ENCODE data around the gene SLC5A2.

Gene SLC5A2

DNA sequence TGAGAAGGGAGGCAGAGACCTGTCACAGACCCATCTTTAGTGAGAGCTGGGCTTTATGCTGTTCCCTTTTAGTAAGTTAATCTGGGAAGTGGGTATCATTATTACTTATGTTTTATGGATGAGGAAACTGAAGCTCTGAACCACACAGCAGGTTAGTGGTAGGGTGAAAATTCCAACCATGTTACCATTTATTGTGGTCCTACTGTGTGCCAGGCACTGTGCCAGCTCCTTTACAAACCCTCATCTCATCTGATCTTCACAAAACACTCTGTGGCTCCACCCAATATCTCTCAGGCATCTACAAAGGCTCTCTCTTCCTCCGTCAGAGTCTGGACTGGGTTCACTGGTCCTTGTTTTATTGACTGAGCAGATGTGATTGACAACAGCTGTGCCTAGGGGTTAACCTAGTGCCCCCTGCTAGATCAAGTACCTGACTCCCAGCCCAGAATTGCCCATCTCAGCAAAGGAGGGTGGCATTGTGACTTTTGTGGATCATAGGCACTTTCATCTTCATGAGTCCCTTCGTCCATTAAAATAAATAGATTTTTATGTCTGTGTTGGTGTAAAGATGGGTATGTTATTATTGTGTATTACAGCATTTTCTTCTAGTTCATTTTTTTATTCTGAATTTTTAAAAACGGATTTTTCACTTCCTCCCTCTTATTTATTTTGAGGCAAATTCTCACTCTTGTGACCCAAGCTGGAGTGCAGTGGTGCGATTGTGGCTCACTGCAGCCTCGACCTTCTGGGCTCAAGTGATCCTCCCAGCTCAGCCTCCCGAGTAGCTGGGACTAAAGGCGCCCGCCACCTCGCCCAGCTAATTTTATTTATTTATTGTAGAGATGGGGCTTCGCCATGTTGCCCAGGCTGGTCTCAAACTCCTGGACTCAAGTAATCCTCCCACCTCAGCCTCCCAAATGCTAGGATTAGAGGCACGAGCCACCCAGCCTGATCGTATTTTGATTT lies 7.9 kb upstream of the SLC5A2 start:
- Histone ChIP-seq H3K9me3 (ENCODE audit: control insufficient read depth, low read length) (no peaks in the 10 kb centered on the region), H3K27me3 (ENCODE audit: control insufficient read depth in 1 of 2, insufficient read depth in 1 of 2, low read length in 2 of 2) (no peaks in the 10 kb centered on the region), H4K91ac (ENCODE audit: low read length) (no peak overlapping the region), H3K23ac (ENCODE audit: low read length in 2 of 2) (no peak overlapping the region), H3K79me1 (replicated peaks; ENCODE audit: low read length, poor library complexity, severe bottlenecking) (peaks cover 19% of the 10 kb centered on the region), H3K14ac (ENCODE audit: low read length in 2 of 2) (no peak overlapping the region), H2BK120ac (ENCODE audit: low read depth, low read length) (no peak overlapping the region), H3K36me3 (ENCODE audit: control insufficient read depth in 1 of 2, insufficient read depth in 2 of 2, low read depth in 1 of 2, low read length in 2 of 2) (peaks cover 51 to 59% of the 10 kb centered on the region in 2 experiments), H4K8ac (ENCODE audit: low read length) (no peak overlapping the region), H2BK12ac (ENCODE audit: low read length in 2 of 2) (no peak overlapping the region), H2BK15ac (ENCODE audit: low read depth, poor library complexity, severe bottlenecking) (no peak overlapping the region), H2AK5ac (ENCODE audit: low read length, severe bottlenecking) (no peak overlapping the region), H3K18ac (ENCODE audit: low read depth in 1 of 2, low read length in 2 of 2) (no peak overlapping the region), H3K4me3 (ENCODE audit: insufficient read depth in 1 of 2, low read depth in 1 of 2, low read length in 2 of 2) (no peak overlapping the region), H3K4ac (ENCODE audit: low read depth in 1 of 2, low read length in 2 of 2) (no peak overlapping the region), H2BK5ac (ENCODE audit: low read depth, low read length, poor library complexity, severe bottlenecking) (no peak overlapping the region), H2AFZ (ENCODE audit: low read depth, low read length) (no peak overlapping the region), H3K27ac (ENCODE audit: low read length, poor library complexity, severe bottlenecking) (no peak overlapping the region), H3K4me2 (ENCODE audit: low read length, poor library complexity, severe bottlenecking) (no peak overlapping the region), H3K4me1 (ENCODE audit: control insufficient read depth, insufficient read depth, low read depth, low read length) (peaks cover 30% of the 10 kb centered on the region), H3K9ac (ENCODE audit: low read length) (peak overlapping the region; percentile 37)
- WGBS: 96% methylated on average over 9 of the region's 12 CpGs
- DNase-seq: no peak

DNA sequence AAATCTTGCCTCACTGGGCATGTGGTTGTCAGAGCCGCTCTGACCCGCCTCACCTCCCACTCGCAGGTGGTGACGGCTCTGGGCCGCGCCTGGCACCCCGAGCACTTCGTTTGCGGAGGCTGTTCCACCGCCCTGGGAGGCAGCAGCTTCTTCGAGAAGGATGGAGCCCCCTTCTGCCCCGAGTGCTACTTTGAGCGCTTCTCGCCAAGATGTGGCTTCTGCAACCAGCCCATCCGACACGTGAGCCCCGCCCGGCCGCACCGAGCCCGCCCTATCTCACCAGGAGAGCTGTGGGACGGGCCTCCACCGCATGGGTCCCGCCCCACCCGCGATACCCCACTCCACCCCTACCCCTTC lies 7.0 kb upstream of the SLC5A2 start:
- no peak overlapping the region for H2BK5ac ChIP-seq (ENCODE audit: low read depth, low read length, poor library complexity, severe bottlenecking)
- no peak overlapping the region for H3K9ac ChIP-seq (ENCODE audit: low read length)
- H2BK15ac ChIP-seq (ENCODE audit: low read depth, poor library complexity, severe bottlenecking): no peak overlapping the region
- H3K36me3 ChIP-seq (ENCODE audit: control insufficient read depth in 1 of 2, insufficient read depth in 2 of 2, low read depth in 1 of 2, low read length in 2 of 2): peaks cover 51 to 59% of the 10 kb centered on the region in 2 experiments
- H3K27me3 ChIP-seq (ENCODE audit: control insufficient read depth in 1 of 2, insufficient read depth in 1 of 2, low read length in 2 of 2): no peaks in the 10 kb centered on the region
- H3K18ac ChIP-seq (ENCODE audit: low read depth in 1 of 2, low read length in 2 of 2): peak overlapping the region in 1 of 2 experiments; percentile 38
- peaks cover 19% of the 10 kb centered on the region for H3K79me1 ChIP-seq (replicated peaks; ENCODE audit: low read length, poor library complexity, severe bottlenecking)
- H2BK120ac ChIP-seq (ENCODE audit: low read depth, low read length): no peak overlapping the region
- no peaks in the 10 kb centered on the region for H3K9me3 ChIP-seq (ENCODE audit: control insufficient read depth, low read length)
- no peak overlapping the region for H3K23ac ChIP-seq (ENCODE audit: low read length in 2 of 2)
- peak overlapping the region in 1 of 2 experiments; percentile 8 for H3K4ac ChIP-seq (ENCODE audit: low read depth in 1 of 2, low read length in 2 of 2)
- no peak overlapping the region for H3K14ac ChIP-seq (ENCODE audit: low read length in 2 of 2)
- no peak for DNase-seq
- H3K27ac ChIP-seq (ENCODE audit: low read length, poor library complexity, severe bottlenecking): no peak overlapping the region
- no peak overlapping the region for H2AK5ac ChIP-seq (ENCODE audit: low read length, severe bottlenecking)
- H4K8ac ChIP-seq (ENCODE audit: low read length): no peak overlapping the region
- no peak overlapping the region for H3K4me3 ChIP-seq (ENCODE audit: insufficient read depth in 1 of 2, low read depth in 1 of 2, low read length in 2 of 2)
- H2AFZ ChIP-seq (ENCODE audit: low read depth, low read length): no peak overlapping the region
- no peak overlapping the region for H4K91ac ChIP-seq (ENCODE audit: low read length)
- no peak overlapping the region for H2BK12ac ChIP-seq (ENCODE audit: low read length in 2 of 2)
- H3K4me2 ChIP-seq (ENCODE audit: low read length, poor library complexity, severe bottlenecking): no peak overlapping the region
- H3K4me1 ChIP-seq (ENCODE audit: control insufficient read depth, insufficient read depth, low read depth, low read length): peaks cover 28% of the 10 kb centered on the region
- WGBS: 65% methylated on average over 26 of the region's 26 CpGs

DNA sequence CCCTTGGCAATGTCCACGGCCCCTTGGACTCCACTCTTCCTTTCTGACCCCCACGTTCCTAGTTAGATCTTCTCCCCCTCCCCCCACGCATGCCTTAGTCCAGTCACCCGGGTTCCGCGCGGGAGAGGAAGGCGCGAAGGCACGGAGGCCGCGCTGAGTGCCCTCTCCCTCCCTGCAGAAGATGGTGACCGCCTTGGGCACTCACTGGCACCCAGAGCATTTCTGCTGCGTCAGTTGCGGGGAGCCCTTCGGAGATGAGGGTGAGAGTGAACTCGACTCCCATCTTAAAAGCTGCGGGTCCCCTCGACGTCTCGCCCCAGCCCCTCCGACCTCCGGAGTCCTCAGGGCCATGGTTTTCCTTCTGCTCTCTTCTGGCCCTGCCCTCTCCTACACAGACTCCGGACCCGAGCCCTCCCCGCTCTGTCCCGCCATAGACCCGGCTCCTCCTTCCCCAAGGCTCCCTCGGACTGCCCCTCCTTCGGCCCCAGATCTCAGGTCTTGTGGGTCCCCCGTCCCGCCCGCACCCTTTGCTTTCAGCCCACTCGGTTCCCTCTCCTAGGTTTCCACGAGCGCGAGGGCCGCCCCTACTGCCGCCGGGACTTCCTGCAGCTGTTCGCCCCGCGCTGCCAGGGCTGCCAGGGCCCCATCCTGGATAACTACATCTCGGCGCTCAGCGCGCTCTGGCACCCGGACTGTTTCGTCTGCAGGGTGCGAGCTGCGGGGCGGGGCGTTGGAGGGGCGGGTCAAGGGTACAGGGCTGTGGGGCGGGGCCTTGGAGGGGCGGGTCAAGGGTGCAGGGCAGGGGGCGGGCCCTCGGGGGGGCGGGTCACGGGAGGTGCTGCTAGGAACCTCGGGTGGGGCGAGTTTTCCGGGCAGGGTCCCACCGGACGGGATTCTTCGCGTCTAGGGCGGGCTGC lies 6.4 kb upstream of the SLC5A2 start:
- H3K4me2 ChIP-seq (ENCODE audit: low read length, poor library complexity, severe bottlenecking): no peak overlapping the region
- H3K9me3 ChIP-seq (ENCODE audit: control insufficient read depth, low read length): no peaks in the 10 kb centered on the region
- no peak overlapping the region for H2BK5ac ChIP-seq (ENCODE audit: low read depth, low read length, poor library complexity, severe bottlenecking)
- H4K8ac ChIP-seq (ENCODE audit: low read length): peak overlapping the region; percentile 45
- H3K4me3 ChIP-seq (ENCODE audit: insufficient read depth in 1 of 2, low read depth in 1 of 2, low read length in 2 of 2): no peak overlapping the region
- H2AFZ ChIP-seq (ENCODE audit: low read depth, low read length): no peak overlapping the region
- peak overlapping the region in 1 of 2 experiments; percentile 75 for H3K18ac ChIP-seq (ENCODE audit: low read depth in 1 of 2, low read length in 2 of 2)
- no peak overlapping the region for H2BK12ac ChIP-seq (ENCODE audit: low read length in 2 of 2)
- peaks cover 23% of the 10 kb centered on the region for H3K4me1 ChIP-seq (ENCODE audit: control insufficient read depth, insufficient read depth, low read depth, low read length)
- H3K36me3 ChIP-seq (ENCODE audit: control insufficient read depth in 1 of 2, insufficient read depth in 2 of 2, low read depth in 1 of 2, low read length in 2 of 2): peaks cover 51 to 59% of the 10 kb centered on the region in 2 experiments
- no peak overlapping the region for H2BK120ac ChIP-seq (ENCODE audit: low read depth, low read length)
- peak; percentile 23 for DNase-seq
- peaks cover 13% of the 10 kb centered on the region for H3K79me1 ChIP-seq (replicated peaks; ENCODE audit: low read length, poor library complexity, severe bottlenecking)
- peak overlapping the region in 1 of 2 experiments; percentile 17 for H3K4ac ChIP-seq (ENCODE audit: low read depth in 1 of 2, low read length in 2 of 2)
- no peak overlapping the region for H3K23ac ChIP-seq (ENCODE audit: low read length in 2 of 2)
- H3K9ac ChIP-seq (ENCODE audit: low read length): no peak overlapping the region
- H3K27me3 ChIP-seq (ENCODE audit: control insufficient read depth in 1 of 2, insufficient read depth in 1 of 2, low read length in 2 of 2): peaks cover 0 to 6% of the 10 kb centered on the region in 2 experiments
- H2AK5ac ChIP-seq (ENCODE audit: low read length, severe bottlenecking): no peak overlapping the region
- H2BK15ac ChIP-seq (ENCODE audit: low read depth, poor library complexity, severe bottlenecking): peak overlapping the region; percentile 7
- no peak overlapping the region for H4K91ac ChIP-seq (ENCODE audit: low read length)
- no peak overlapping the region for H3K14ac ChIP-seq (ENCODE audit: low read length in 2 of 2)
- no peak overlapping the region for H3K27ac ChIP-seq (ENCODE audit: low read length, poor library complexity, severe bottlenecking)
- 34% methylated on average over 57 of the region's 68 CpGs for WGBS
